Measurements from ENCODE around the gene TMEM92.

The TMEM92 gene

GRCh38 chr17:50240851-50241250, 33.4 kb upstream of the TMEM92 start:
- no peak for TF ChIP-seq CTCF (IDR thresholded peaks at IDR 0.05; ENCODE audit: low read depth, low read length, missing control alignments)
- no peak overlapping the region for H3K4me3 ChIP-seq (ENCODE audit: low read depth, low read length)

GRCh38 chr17:50241431-50241830, 32.8 kb upstream of the TMEM92 start:
- no peak for TF ChIP-seq CTCF (IDR thresholded peaks at IDR 0.05; ENCODE audit: low read depth, low read length, missing control alignments)
- no peak overlapping the region for H3K4me3 ChIP-seq (ENCODE audit: low read depth, low read length)
- DNase-seq (ENCODE audit: low read depth) = no peak

More at GRCh38 chr17:50240851-50241250, 33.4 kb upstream of the TMEM92 start:
- DNase-seq (ENCODE audit: low read depth) = no peak

DNA sequence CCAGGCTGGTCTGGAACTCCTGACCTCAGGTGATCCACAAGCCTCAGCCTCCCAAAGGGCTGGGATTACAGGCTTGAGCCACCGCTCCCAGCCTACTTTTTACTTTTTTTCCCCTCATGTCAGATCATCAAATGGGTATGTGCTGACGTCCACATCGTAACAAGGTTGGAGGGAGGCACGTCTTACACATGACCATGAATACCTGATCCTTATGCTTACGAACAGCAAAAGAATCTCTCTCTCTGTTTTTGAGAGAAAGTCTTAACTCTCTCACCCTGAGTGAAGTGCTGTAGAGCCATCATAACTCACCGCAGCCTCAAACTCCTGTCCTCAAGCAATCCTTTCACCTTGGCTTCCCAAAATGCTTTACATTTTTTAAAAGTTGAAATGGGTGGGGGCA, 29.5 kb upstream of the TMEM92 start:
- TF ChIP-seq CTCF (IDR thresholded peaks at IDR 0.05; ENCODE audit: low read depth, low read length, missing control alignments) = no peak
- no peak overlapping the region for H3K4me3 ChIP-seq (ENCODE audit: low read depth, low read length)
- no peak for DNase-seq (ENCODE audit: low read depth)

- H3K4me3 ChIP-seq (ENCODE audit: low read depth, low read length) = no peak overlapping the region
- no peak for DNase-seq (ENCODE audit: low read depth)
- TF ChIP-seq CTCF (IDR thresholded peaks at IDR 0.05; ENCODE audit: low read depth, low read length, missing control alignments) = no peak
Observed at GRCh38 chr17:50248255-50248654, 26.0 kb upstream of the TMEM92 start.

- TF ChIP-seq CTCF (IDR thresholded peaks at IDR 0.05; ENCODE audit: low read depth, low read length, missing control alignments) = no peak
- DNase-seq (ENCODE audit: low read depth) = no peak
- H3K4me3 ChIP-seq (ENCODE audit: low read depth, low read length) = no peak overlapping the region
Observed at GRCh38 chr17:50252781-50253180, 21.5 kb upstream of the TMEM92 start.

GRCh38 chr17:50255766-50256635, 18.3 kb upstream of the TMEM92 start:
- H3K4me3 ChIP-seq (ENCODE audit: low read depth, low read length) = no peak overlapping the region
- no peak for DNase-seq (ENCODE audit: low read depth)
- no peak for TF ChIP-seq CTCF (IDR thresholded peaks at IDR 0.05; ENCODE audit: low read depth, low read length, missing control alignments)

Data from GM12864 (cell line).